H9 (cell line): ENCODE data around the gene EPB41L2. TPM values are rescaled to one million over a fixed set of nuclear protein-coding genes. Genes with fewer than 3 reads are reported as not detected.

ENCODE experiments used
- DNase-seq: peaks from one replicate; pipeline ENCODE4 v3.0.0-alpha.2; 2017
- H2AFZ ChIP-seq: one replicate; pipeline ENCODE4 v1.6.1; 2013; ENCODE audit warnings: mild to moderate bottlenecking, low read length, control low read depth, moderate library complexity
- H2AK5ac ChIP-seq: 2 replicates; pipeline ENCODE4 v1.6.1; 2013; ENCODE audit warnings: low read length, control low read depth, mixed read lengths; ENCODE audit not compliant: insufficient read length
- H2BK120ac ChIP-seq: one replicate; pipeline ENCODE4 v1.6.1; 2013; ENCODE audit warnings: low read depth, mild to moderate bottlenecking, low read length, control low read depth, inconsistent platforms; ENCODE audit not compliant: poor library complexity, severe bottlenecking
- H2BK12ac ChIP-seq: 2 replicates; pipeline ENCODE4 v1.6.1; 2013; ENCODE audit warnings: low read length, control low read depth, mixed read lengths, low read depth; ENCODE audit not compliant: insufficient read length
- H2BK15ac ChIP-seq: 2 replicates; pipeline ENCODE4 v1.6.1; 2013; ENCODE audit warnings: low read depth, low read length, control low read depth
- H2BK20ac ChIP-seq: one replicate; pipeline ENCODE4 v1.6.1; 2013; ENCODE audit warnings: low read depth, mild to moderate bottlenecking, low read length, control low read depth, inconsistent platforms; ENCODE audit not compliant: poor library complexity, severe bottlenecking
- H2BK5ac ChIP-seq: 2 replicates; pipeline ENCODE4 v1.6.1; 2013; ENCODE audit warnings: low read length, control low read depth, mixed read lengths; ENCODE audit not compliant: insufficient read length
- H3K14ac ChIP-seq: 2 replicates; pipeline ENCODE4 v1.6.1; 2013; ENCODE audit warnings: low read length, control low read depth; ENCODE audit not compliant: insufficient read depth
- H3K18ac ChIP-seq: 2 replicates; pipeline ENCODE4 v1.6.1; 2013; ENCODE audit warnings: low read depth, mild to moderate bottlenecking, mixed read lengths, low read length, control low read depth; ENCODE audit not compliant: insufficient read length
- H3K23ac ChIP-seq: 2 replicates; pipeline ENCODE4 v1.6.1; 2013; ENCODE audit warnings: low read length, control low read depth, mixed read lengths, low read depth; ENCODE audit not compliant: insufficient read length
- H3K23me2 ChIP-seq: 2 replicates; pipeline ENCODE4 v1.6.1; 2013; ENCODE audit warnings: low read depth, mild to moderate bottlenecking, mixed read lengths, low read length, control low read depth; ENCODE audit not compliant: insufficient read length, poor library complexity, severe bottlenecking
- H3K27ac ChIP-seq: 2 replicates; pipeline ENCODE4 v1.5.1; 2013; ENCODE audit warnings: low read length, control low read depth, mixed read lengths, low read depth; ENCODE audit not compliant: insufficient read length
- H3K27me3 ChIP-seq: 2 replicates; pipeline ENCODE4 v1.6.1; 2013; ENCODE audit warnings: low read length, control low read depth, inconsistent platforms; ENCODE audit not compliant: insufficient read depth
- H3K4ac ChIP-seq: 2 replicates; pipeline ENCODE4 v1.6.1; 2013; ENCODE audit warnings: low read depth, mild to moderate bottlenecking, control low read depth, inconsistent platforms, low read length, moderate library complexity
- H3K4me1 ChIP-seq: 2 replicates; pipeline ENCODE4 v1.6.1; 2013; ENCODE audit warnings: low read length, control low read depth, inconsistent platforms; ENCODE audit not compliant: insufficient read depth
- H3K4me2 ChIP-seq: 2 replicates; pipeline ENCODE4 v1.6.1; 2013; ENCODE audit warnings: low read length, control low read depth, mixed read lengths; ENCODE audit not compliant: insufficient read length, insufficient read depth
- H3K56ac ChIP-seq: 2 replicates; pipeline ENCODE4 v1.6.1; 2013; ENCODE audit warnings: low read depth, mild to moderate bottlenecking, mixed read lengths, low read length, control low read depth; ENCODE audit not compliant: insufficient read length
- H3K79me1 ChIP-seq: 2 replicates; pipeline ENCODE4 v1.6.1; 2013; ENCODE audit warnings: low read depth, mild to moderate bottlenecking, moderate library complexity, low read length, control low read depth, inconsistent platforms; ENCODE audit not compliant: insufficient read depth, poor library complexity, severe bottlenecking
- H3K79me2 ChIP-seq: 2 replicates; pipeline ENCODE4 v1.6.1; 2013; ENCODE audit warnings: low read length, control low read depth, inconsistent platforms; ENCODE audit not compliant: insufficient read depth
- H3K9ac ChIP-seq: 2 replicates; pipeline ENCODE4 v1.6.1; 2013; ENCODE audit warnings: low read length, control low read depth, mixed read lengths; ENCODE audit not compliant: insufficient read length; ENCODE audit errors: extremely low read depth
- H3K9me3 ChIP-seq: one replicate; pipeline ENCODE4 v1.6.1; 2013; ENCODE audit warnings: low read depth, low read length, inconsistent platforms; ENCODE audit not compliant: control insufficient read depth
- H3T11ph ChIP-seq: one replicate; pipeline ENCODE4 v1.6.1; 2013; ENCODE audit warnings: mild to moderate bottlenecking, low read length, control low read depth, inconsistent platforms
- H4K20me1 ChIP-seq: one replicate; pipeline ENCODE4 v1.6.1; 2013; ENCODE audit not compliant: control insufficient read depth, insufficient read length, insufficient read depth
- H4K5ac ChIP-seq: 2 replicates; pipeline ENCODE4 v1.6.1; 2013; ENCODE audit warnings: low read depth, mild to moderate bottlenecking, mixed read lengths, low read length, control low read depth; ENCODE audit not compliant: insufficient read length
- H4K8ac ChIP-seq: replicated peaks from 2 replicates; pipeline ENCODE4 v1.6.1; 2013; ENCODE audit warnings: low read length, control low read depth, mixed read lengths, low read depth; ENCODE audit not compliant: insufficient read length
- H4K91ac ChIP-seq: 2 replicates; pipeline ENCODE4 v1.6.1; 2013; ENCODE audit warnings: low read depth, mild to moderate bottlenecking, moderate library complexity, mixed read lengths, low read length, control low read depth; ENCODE audit not compliant: insufficient read length
- H3K27ac Mint-ChIP-seq, 3 experiments: 2 replicates in 2 of 3; 3 replicates in 1 of 3; pipeline ENCODE4 v1.8.0; 2020 to 2021; ENCODE audit warnings: mixed read lengths in 3 of 3, mild to moderate bottlenecking in 1 of 3, moderate library complexity in 1 of 3
- H3K27me3 Mint-ChIP-seq: 2 replicates; pipeline ENCODE4 v1.8.0; 2021; ENCODE audit warnings: low read depth, mild to moderate bottlenecking, moderate library complexity, mixed read lengths
- H3K36me3 Mint-ChIP-seq, 3 experiments: 2 replicates in 2 of 3; 3 replicates in 1 of 3; pipeline ENCODE4 v1.8.0; 2020 to 2021; ENCODE audit warnings: low read depth in 3 of 3, mixed read lengths in 3 of 3; ENCODE audit not compliant: insufficient read depth in 1 of 3
- H3K4me1 Mint-ChIP-seq, 2 experiments: 2 replicates each; pipeline ENCODE4 v1.8.0; 2020; ENCODE audit warnings: mixed read lengths in 2 of 2
- H3K4me3 Mint-ChIP-seq, 2 experiments: 2 replicates in 1 of 2; 3 replicates in 1 of 2; pipeline ENCODE4 v1.8.0; 2020 to 2021; ENCODE audit warnings: mild to moderate bottlenecking in 2 of 2, mixed read lengths in 2 of 2, moderate library complexity in 1 of 2
- H3K9me3 Mint-ChIP-seq, 2 experiments: 2 replicates in 1 of 2; 3 replicates in 1 of 2; pipeline ENCODE4 v1.8.0; 2020; ENCODE audit warnings: mild to moderate bottlenecking in 2 of 2, mixed read lengths in 2 of 2, moderate library complexity in 1 of 2
- WGBS: extraction: QIAGEN DNeasy Blood & Tissue Kit; methylation state at CpG from one replicate; pipeline ENCODE4 v1.1.7; 2013; ENCODE audit warnings: missing lambda C conversion rate, low lambda C conversion rate, mixed read lengths; ENCODE audit not compliant: insufficient read length; ENCODE audit errors: extremely low coverage; 5-methylcytosine and 5-hydroxymethylcytosine counted together
- total RNA-seq: library from RNA; stranded (reverse); gene quantifications from 2 replicates; pipeline ENCODE4 v1.2.1, GENCODE V29; 2021
- TF ChIP-seq, protein P1 (sequence below): fragments of 200-600 bp; sonication (generic); conservative IDR thresholded peaks from 3 replicates; pipeline ENCODE4 v1.8.0; 2021; ENCODE audit warnings: antibody characterized with exemption, mild to moderate bottlenecking

EPB41L2 gene
- total RNA-seq, 1 experiment from 2014 or later, result 90.2 TPM

- H2BK15ac ChIP-seq, result no peak overlapping the region
- H2BK20ac ChIP-seq, result no peak overlapping the region
- Mint-ChIP-seq H3K36me3 (no peaks in the 10 kb centered on the region; a peak in 1 of 7 replicates), H3K27ac (no peak overlapping the region), H3K9me3 (no peaks in the 10 kb centered on the region), H3K4me1 (peaks cover 33 to 34% of the 10 kb centered on the region in 2 experiments), H3K27me3 (no peaks in the 10 kb centered on the region), H3K4me3 (no peak overlapping the region)
- no peak overlapping the region for H3K4ac ChIP-seq
- no peak overlapping the region for H2BK120ac ChIP-seq
- H3K27me3 ChIP-seq, result no peaks in the 10 kb centered on the region
- no CpG with 5 or more reads among the region's 4 CpGs for WGBS
- no peak overlapping the region for H3K23ac ChIP-seq
- TF ChIP-seq, protein P1, sequence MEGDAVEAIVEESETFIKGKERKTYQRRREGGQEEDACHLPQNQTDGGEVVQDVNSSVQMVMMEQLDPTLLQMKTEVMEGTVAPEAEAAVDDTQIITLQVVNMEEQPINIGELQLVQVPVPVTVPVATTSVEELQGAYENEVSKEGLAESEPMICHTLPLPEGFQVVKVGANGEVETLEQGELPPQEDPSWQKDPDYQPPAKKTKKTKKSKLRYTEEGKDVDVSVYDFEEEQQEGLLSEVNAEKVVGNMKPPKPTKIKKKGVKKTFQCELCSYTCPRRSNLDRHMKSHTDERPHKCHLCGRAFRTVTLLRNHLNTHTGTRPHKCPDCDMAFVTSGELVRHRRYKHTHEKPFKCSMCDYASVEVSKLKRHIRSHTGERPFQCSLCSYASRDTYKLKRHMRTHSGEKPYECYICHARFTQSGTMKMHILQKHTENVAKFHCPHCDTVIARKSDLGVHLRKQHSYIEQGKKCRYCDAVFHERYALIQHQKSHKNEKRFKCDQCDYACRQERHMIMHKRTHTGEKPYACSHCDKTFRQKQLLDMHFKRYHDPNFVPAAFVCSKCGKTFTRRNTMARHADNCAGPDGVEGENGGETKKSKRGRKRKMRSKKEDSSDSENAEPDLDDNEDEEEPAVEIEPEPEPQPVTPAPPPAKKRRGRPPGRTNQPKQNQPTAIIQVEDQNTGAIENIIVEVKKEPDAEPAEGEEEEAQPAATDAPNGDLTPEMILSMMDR, result no peak
- H2AFZ ChIP-seq, result no peak overlapping the region
- peaks cover 21% of the 10 kb centered on the region for H3K4me1 ChIP-seq
- H2BK5ac ChIP-seq, result no peak overlapping the region
- H2AK5ac ChIP-seq, result no peak overlapping the region
- DNase-seq, result no peak
- no peak overlapping the region for H4K5ac ChIP-seq
- H4K8ac ChIP-seq, result no peak overlapping the region
- peaks cover 2% of the 10 kb centered on the region; the same call in 1 of the 2 replicates for H3K79me2 ChIP-seq
- no peak overlapping the region for H3K56ac ChIP-seq
- no peak overlapping the region for H4K91ac ChIP-seq
- no peaks in the 10 kb centered on the region for H3K23me2 ChIP-seq
- no peak overlapping the region for H3T11ph ChIP-seq
- H3K9me3 ChIP-seq, result no peaks in the 10 kb centered on the region
- H3K4me2 ChIP-seq, result no peak overlapping the region
- no peaks in the 10 kb centered on the region for H4K20me1 ChIP-seq
- no peak overlapping the region for H3K9ac ChIP-seq
- H3K14ac ChIP-seq, result no peak overlapping the region
- no peak overlapping the region for H2BK12ac ChIP-seq
- H3K27ac ChIP-seq, result no peak overlapping the region
- H3K18ac ChIP-seq, result no peak overlapping the region
- H3K79me1 ChIP-seq, result no peaks in the 10 kb centered on the region
Observed at GRCh38 chr6:130968476-130968875, 94.6 kb downstream of the EPB41L2 start.
